Putamen (tissue), 1 donor: ENCODE measurements around the gene KCND2.
A peak's percentile ranks its signal among the peaks of the same experiment; 100 is the strongest.
"Not testable (repeated sequence)": the region's sequence is repeated elsewhere in the genome, so short reads cannot be mapped to it uniquely, and the experiment has no call there.

Experiments
- DNase-seq: peaks from one replicate; pipeline ENCODE4 v3.0.0-alpha.2; 2016; ENCODE audit warnings: low spot score

KCND2 gene

DNA sequence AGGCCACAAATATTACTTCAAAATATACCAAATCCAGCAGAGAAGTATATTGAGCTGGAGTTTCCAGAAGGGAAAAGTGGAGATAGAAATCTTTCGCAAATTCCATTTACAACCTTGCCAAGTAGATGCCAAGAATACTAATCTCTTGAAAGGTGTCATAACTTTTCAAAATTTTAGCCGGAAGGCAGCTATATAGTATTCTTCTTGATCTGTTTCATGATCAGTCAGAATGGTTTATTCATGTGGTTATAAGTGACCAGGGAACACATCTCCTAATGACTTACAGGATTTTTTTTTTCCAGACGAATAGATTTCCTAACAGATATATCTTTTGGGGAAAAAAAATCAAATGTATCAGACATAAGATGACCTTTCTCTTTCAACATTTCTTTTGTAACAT, 314.3 kb downstream of the KCND2 start:
- DNase-seq = no peak

DNA sequence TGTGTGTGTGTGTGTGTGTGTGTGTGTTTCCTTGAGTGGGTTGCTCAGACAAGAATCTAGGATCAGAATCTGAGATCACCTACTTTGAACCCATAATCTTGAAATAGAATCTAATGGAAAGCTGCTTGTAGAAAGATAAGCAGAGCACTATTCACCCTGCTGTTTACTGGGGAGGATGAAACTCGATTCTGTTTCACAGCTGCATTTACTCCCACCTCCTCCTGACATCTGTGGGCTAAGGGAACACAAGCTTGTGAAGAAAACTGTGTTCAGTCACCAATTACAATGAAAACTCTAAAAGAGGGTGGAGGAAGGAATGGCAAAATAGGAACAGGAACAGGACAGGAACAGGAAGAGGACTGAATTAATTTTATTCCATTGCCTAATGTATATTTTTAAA, 315.4 kb downstream of the KCND2 start:
- DNase-seq = no peak

DNA sequence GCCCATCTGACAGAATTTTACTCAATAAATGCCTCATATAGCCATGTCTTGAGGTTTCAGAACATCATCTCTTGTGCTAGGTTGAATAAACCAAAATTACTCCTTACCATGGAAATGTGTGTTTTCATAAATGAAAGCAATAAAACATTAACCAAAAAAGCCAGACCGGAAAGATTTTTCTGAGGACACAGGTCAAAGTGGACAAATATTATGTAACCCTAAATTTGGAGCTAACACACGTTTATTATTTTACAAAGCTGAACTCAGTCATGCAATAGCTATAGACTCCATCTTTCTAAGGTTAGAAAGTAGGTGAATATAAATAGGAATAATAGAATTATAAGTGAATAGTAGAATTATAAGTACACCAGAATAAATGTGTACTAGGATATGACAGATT, 315.9 kb downstream of the KCND2 start:
- DNase-seq = no peak

DNA sequence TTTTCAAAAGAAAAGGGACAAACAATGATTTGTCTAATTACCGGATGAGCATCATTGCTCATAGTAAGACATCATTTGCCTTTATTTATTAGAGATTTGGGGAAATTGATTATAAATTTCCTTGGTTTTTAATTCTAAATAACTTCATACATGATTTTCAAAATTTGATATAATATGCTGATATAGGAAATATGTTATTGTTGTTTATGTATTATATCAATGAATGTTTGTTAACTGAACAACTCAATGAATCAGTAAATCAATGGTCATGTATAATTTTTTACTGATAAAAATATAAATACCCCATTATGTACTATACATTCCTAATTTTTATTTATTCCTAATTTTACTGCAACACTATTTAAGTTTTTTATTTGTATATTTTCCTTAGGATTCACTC, 327.6 kb downstream of the KCND2 start:
- DNase-seq = no peak

DNA sequence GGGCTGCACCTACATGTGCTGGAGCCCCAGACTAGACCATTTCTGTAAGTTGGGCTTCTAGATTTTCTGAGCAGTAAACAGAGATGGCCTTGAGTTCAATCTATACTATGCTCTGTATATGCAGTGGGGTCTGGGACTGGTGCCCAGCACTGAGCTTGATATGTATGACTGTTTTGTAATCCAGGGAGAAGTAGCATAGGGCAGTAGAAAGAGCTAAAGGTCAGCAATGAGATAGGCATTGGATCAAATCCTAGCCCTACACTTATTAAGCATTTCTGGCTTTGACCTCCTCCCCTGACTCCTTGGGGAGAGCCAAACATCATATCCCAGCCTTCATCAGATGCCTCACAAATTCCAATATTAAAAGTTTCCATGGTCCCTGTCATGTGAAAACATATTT, 330.4 kb downstream of the KCND2 start:
- DNase-seq = no peak

GRCh38 chr7:120609136-120609753, 336.3 kb downstream of the KCND2 start:
- peak; percentile 25 for DNase-seq

GRCh38 chr7:120611975-120612374, 339.0 kb downstream of the KCND2 start:
- no peak for DNase-seq

DNA sequence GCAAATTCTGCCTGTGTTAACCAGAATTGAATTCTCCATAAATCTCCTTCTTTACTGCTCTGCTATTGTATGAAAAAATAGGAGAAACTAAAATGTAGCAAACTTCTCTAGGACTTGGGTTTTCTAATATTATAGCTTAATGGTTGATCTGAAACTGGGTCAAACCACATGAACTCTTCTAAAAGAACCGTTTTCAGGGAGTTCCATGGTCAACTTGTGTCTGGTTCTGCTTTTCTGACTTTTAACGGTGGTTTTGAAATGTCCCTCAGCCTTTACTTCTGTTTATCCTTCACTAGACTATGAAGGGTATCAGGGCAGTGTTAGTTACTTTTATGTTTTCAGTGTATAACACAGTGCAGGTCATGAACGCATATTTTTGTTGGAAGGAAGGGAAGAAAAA, 342.7 kb downstream of the KCND2 start:
- DNase-seq = no peak

DNA sequence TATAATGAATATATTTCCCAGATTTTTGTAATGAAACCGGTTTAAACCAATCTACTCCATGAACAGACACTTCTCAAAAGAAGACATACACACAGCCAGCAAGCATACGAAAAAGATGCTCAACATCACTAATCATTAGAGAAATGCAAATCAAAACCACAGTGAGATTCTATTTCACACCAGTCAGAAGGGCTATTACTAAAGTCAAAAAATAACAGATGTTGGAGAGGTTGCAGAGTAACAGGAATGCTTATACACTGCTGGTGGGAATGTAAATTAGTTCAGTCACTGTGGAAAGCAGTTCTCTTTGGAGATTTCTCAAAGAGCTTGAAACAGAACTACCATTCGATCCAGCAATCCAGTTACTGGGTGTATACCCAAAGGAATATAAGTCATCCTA, 344.3 kb downstream of the KCND2 start:
- no peak for DNase-seq

DNA sequence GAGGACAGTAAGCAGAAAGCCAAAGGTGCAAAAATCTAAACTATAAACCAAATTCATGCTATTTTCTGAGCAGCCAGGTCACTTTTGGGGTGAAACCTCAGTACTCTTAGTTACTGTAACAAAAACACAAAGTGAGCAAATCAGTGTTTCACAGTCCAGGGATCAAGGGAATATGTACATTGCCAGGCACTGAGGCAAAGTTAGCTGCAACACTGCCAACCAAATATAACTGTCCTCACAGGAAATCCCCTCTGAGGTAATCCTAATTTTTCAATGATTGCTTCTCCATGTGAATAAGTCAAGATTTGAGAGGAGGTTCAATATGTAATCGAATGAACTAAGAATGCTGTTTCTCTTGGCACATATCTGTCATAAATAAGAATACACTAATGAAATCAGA, 355.3 kb downstream of the KCND2 start:
- no peak for DNase-seq

- DNase-seq = no peak
These were observed 366.9 kb downstream of the KCND2 start for GRCh38 chr7:120639884-120640283.

- DNase-seq = no peak
These were observed 373.0 kb downstream of the KCND2 start for GRCh38 chr7:120645966-120646365.

- DNase-seq = no peak
These were observed 381.3 kb downstream of the KCND2 start for GRCh38 chr7:120654241-120654640.

- DNase-seq = no peak
These were observed 385.5 kb downstream of the KCND2 start for GRCh38 chr7:120658516-120658915.

DNA sequence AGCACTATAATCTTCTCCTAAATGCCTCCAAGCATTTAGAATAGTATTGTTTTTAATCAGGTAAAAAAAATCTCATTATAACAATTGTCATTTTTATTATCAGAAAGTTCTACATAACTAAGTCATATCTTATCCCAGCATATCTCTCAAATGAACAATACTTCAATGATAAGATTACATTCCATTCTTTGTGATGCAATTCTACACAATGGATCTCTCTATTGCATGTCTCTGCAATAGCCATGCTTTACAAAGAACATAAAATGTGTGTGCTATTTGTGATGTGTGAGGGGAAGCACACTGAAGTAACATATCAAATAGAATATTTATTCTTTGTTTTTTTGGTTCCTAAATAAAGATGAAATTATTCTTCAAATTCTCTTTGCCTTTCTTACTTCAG, 389.3 kb downstream of the KCND2 start:
- no peak for DNase-seq

- no peak for DNase-seq
These were observed 392.1 kb downstream of the KCND2 start for GRCh38 chr7:120665068-120665467.

DNA sequence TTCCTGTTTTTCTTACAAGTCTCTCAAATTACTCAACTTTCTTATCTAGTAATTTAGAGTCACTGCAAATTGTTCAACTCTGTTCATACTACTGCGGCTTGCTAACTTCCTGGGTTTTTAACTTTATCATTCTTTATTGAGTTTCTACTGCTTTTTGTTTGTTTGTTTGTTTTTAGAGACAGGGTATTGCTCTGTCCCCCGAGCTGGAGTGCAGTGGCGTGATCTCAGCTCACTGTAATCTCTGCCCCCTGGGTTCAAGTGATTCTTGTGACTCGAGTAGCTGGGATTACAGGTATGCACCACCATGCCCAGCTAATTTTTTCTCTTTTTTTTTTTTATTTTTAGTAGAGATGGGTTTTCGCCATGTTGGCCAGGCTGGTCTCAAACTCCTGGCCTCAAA, 402.1 kb downstream of the KCND2 start:
- no peak for DNase-seq

GRCh38 chr7:120677535-120677934, 404.6 kb downstream of the KCND2 start:
- no peak for DNase-seq

- DNase-seq = no peak
These were observed 408.0 kb downstream of the KCND2 start for GRCh38 chr7:120680985-120681384.

DNA sequence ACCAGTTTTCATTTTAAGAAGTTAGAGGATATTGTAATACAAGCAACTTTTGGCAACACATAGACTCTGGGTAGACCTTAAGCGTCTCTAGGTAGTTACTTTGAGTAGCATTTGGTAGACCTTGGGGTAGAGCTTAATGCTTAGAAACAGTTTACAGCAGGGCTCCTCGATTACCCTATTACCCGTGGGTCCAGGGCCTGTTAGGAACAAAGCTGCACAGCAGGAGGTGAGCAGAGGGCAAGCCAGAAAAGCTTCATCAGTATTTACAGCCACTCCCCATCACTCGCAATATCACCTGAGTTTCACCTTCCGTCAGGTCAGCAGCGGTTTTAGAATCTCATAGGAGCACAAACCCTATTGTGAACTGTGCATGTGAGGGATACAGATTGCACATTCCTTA, 411.5 kb downstream of the KCND2 start:
- no peak for DNase-seq

GRCh38 chr7:120691915-120692314, 418.9 kb downstream of the KCND2 start:
- DNase-seq = no peak

DNA sequence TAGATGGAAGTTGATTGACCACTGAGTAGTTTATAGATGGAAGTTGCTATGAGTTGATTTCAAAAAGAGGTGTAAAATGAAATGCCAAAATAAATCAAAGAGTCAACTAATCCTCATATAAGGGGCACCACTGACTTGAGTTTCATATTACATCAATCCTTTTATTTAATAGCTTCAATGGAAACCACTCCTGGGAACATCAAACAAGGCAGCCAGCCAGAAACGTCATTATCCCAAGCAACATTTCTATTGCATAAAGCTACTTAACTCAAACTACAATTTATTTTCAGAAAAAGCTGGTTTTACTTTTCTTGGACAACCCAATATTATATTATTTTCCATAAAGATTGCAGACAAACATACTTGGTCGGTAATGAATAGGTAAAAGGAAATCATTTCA, 422.9 kb downstream of the KCND2 start:
- no peak for DNase-seq

GRCh38 chr7:120700796-120701195, 427.8 kb downstream of the KCND2 start:
- DNase-seq = no peak

- DNase-seq = not testable (repeated sequence)
These were observed 429.4 kb downstream of the KCND2 start for GRCh38 chr7:120702408-120702807.
